Stimulated activated CD4-positive, alpha-beta T cell treated with anti-CD3 and anti-CD28 coated beads, Interleukin-15, amount 100 ng/mL, for 1 hour (primary cell): ENCODE results near the gene ABCA5.
"Not testable (repeated sequence)": the region's sequence is repeated elsewhere in the genome, so short reads cannot be mapped to it uniquely, and the experiment has no call there.

Experiments
- DNase-seq, 2 donors: peaks; one replicate each; pipeline ENCODE4 v3.0.0-alpha.2; 2020; ENCODE audit warnings: low read depth in 1 of 2, low spot score in 1 of 2

Gene ABCA5

GRCh38 chr17:69213059-69213813 is 113.7 kb downstream of the ABCA5 start:
- no peak for DNase-seq

- no peak for DNase-seq
These were observed 118.3 kb downstream of the ABCA5 start for GRCh38 chr17:69208640-69209039.

- DNase-seq, result no peak
These were observed 119.8 kb downstream of the ABCA5 start for GRCh38 chr17:69207151-69207550.

- no peak for DNase-seq
These were observed 128.7 kb downstream of the ABCA5 start for GRCh38 chr17:69198238-69198637.

GRCh38 chr17:69196105-69196653 is 130.8 kb downstream of the ABCA5 start:
- not testable (repeated sequence) for DNase-seq
